SK-N-SH (cell line): ENCODE results near the gene CCDC15. TPM values are rescaled to one million over a fixed set of nuclear protein-coding genes. Genes with fewer than 3 reads are reported as not detected.

Source experiments
- CTCF ChIA-PET: fragments of 300-600, 350-600 bp; formaldehyde crosslinking; extraction: SDS; loops from one replicate; lab custom pipeline; 2021; lab: Yijun Ruan, JAX
- POLR2A ChIA-PET: fragments of 350-600 bp; sonication (Branson Sonifier 250); formaldehyde crosslinking; extraction: SDS; loops from one replicate; lab custom pipeline; 2020; ENCODE audit warnings: antibody characterized with exemption, inconsistent platforms; lab: Yijun Ruan, JAX
- DNase-seq: peaks from one replicate; pipeline ENCODE4 v3.0.0; 2012
- H2AFZ ChIP-seq: fragments of 200-600 bp; sonication (generic); 2 replicates; pipeline ENCODE4 v1.8.1; 2016; ENCODE audit warnings: antibody characterized with exemption, mild to moderate bottlenecking, low read depth
- H3F3A ChIP-seq: fragments of 200-600 bp; sonication (generic); replicated peaks from 2 replicates; pipeline ENCODE3; 2016; ENCODE audit warnings: antibody characterized with exemption, mild to moderate bottlenecking; ENCODE audit not compliant: insufficient read depth
- H3K27ac ChIP-seq, 2 experiments: fragments of 200-500 bp in 1 of 2; fragments of 200-600 bp in 1 of 2; sonication (Bioruptor generic) in 1 of 2; sonication (generic), shearing (Covaris generic) in 1 of 2; 2 replicates each; pipeline versions ENCODE4 v1.5.1 to v1.6.1; 2014 to 2016; ENCODE audit warnings: low read depth in 2 of 2, inconsistent platforms in 1 of 2, low read length in 1 of 2, mild to moderate bottlenecking in 1 of 2, mixed read lengths in 1 of 2
- H3K27me3 ChIP-seq: fragments of 200-600 bp; sonication (generic), shearing (Covaris generic); 2 replicates; pipeline ENCODE4 v1.6.1; 2016; ENCODE audit warnings: mixed run types; ENCODE audit not compliant: insufficient read depth
- H3K36me3 ChIP-seq, 2 experiments: fragments of 200-500 bp in 1 of 2; fragments of 200-600 bp in 1 of 2; sonication (Bioruptor generic) in 1 of 2; sonication (generic) in 1 of 2; replicated peaks in 1 of 2; 2 replicates each; pipeline versions ENCODE3 to v1.5.1; 2014 to 2016; ENCODE audit warnings: low read length in 1 of 2, mild to moderate bottlenecking in 1 of 2; ENCODE audit not compliant: insufficient read depth in 2 of 2, control insufficient read depth in 1 of 2
- H3K4me1 ChIP-seq, 2 experiments: fragments of 200-500 bp in 1 of 2; fragments of 200-600 bp in 1 of 2; sonication (Bioruptor generic) in 1 of 2; sonication (generic), shearing (Covaris generic) in 1 of 2; 2 replicates each; pipeline versions ENCODE4 v1.5.1 to v1.6.1; 2014 to 2016; ENCODE audit warnings: low read depth in 1 of 2, low read length in 1 of 2, mixed run types in 1 of 2; ENCODE audit not compliant: insufficient read depth in 2 of 2, control insufficient read depth in 1 of 2
- H3K4me2 ChIP-seq: fragments of 200-600 bp; sonication (generic), shearing (Covaris generic); 2 replicates; pipeline ENCODE4 v1.6.1; 2017; ENCODE audit warnings: mixed run types
- H3K4me3 ChIP-seq, 2 experiments: fragments of 200-500 bp in 1 of 2; fragments of 200-600 bp in 1 of 2; sonication (Bioruptor generic) in 1 of 2; sonication (generic), shearing (Covaris generic) in 1 of 2; 2 replicates each; pipeline versions ENCODE4 v1.5.1 to v1.8.1; 2014 to 2016; ENCODE audit warnings: low read depth in 2 of 2, inconsistent platforms in 1 of 2, low read length in 1 of 2, mild to moderate bottlenecking in 1 of 2, mixed read lengths in 1 of 2, moderate library complexity in 1 of 2
- H3K79me2 ChIP-seq: fragments of 200-600 bp; sonication (generic); 2 replicates; pipeline ENCODE4 v1.8.1; 2017; ENCODE audit warnings: mild to moderate bottlenecking; ENCODE audit not compliant: insufficient read depth
- H3K9ac ChIP-seq: fragments of 200-600 bp; sonication (generic); 2 replicates; pipeline ENCODE4 v1.6.1; 2017; ENCODE audit warnings: mixed run types
- H3K9me2 ChIP-seq: fragments of 200-600 bp; sonication (generic); 2 replicates; pipeline ENCODE4 v1.6.1; 2017; ENCODE audit warnings: mixed run types
- H3K9me3 ChIP-seq: fragments of 200-600 bp; sonication (generic); 2 replicates; pipeline ENCODE4 v1.6.1; 2017; ENCODE audit warnings: mixed run types, mild to moderate bottlenecking, moderate library complexity
- H4K20me1 ChIP-seq: fragments of 200-600 bp; sonication (generic); 2 replicates; pipeline ENCODE4 v1.6.1; 2017; ENCODE audit warnings: mild to moderate bottlenecking, mixed run types; ENCODE audit not compliant: insufficient read depth
- EP300 ChIP-seq, 2 experiments: IDR thresholded peaks; 2 replicates each; pipeline versions ENCODE4 v1.4.0 to v1.6.1; 2012; ENCODE audit warnings: borderline replicate concordance in 1 of 2, low read depth in 1 of 2, low read length in 1 of 2
- FOXJ3 ChIP-seq: sonication (generic); formaldehyde crosslinking; IDR thresholded peaks from 2 replicates; pipeline ENCODE4 v1.5.1; 2020; ENCODE audit warnings: mild to moderate bottlenecking, missing genetic modification reagents
- JUND ChIP-seq: IDR thresholded peaks from 2 replicates; pipeline ENCODE4 v1.4.0; 2012
- MXI1 ChIP-seq: IDR thresholded peaks from 2 replicates; pipeline ENCODE4 v1.6.1; 2012; ENCODE audit warnings: mild to moderate bottlenecking, low read depth, low read length, improper control_type of control experiment
- RAD21 ChIP-seq: IDR thresholded peaks from 2 replicates; pipeline ENCODE4 v1.6.1; 2012; ENCODE audit warnings: mild to moderate bottlenecking, low read length
- YY1 ChIP-seq: IDR thresholded peaks from 2 replicates; pipeline ENCODE4 v1.4.0; 2012; ENCODE audit warnings: low read depth, mild to moderate bottlenecking
- WGBS: methylation state at CpG from one replicate; pipeline ENCODE4 v1.1.6; 2017; ENCODE audit warnings: low lambda C conversion rate; 5-methylcytosine and 5-hydroxymethylcytosine counted together
- polyA plus RNA-seq, 3 experiments: library from polyadenylated mRNA; depleted of rRNA; stranded (reverse); fragments of >200 nt; gene quantifications; 2 replicates each; pipeline ENCODE4 v1.2.3, GENCODE V29; 2012
- TF ChIP-seq, protein P1 (sequence below): IDR thresholded peaks from 2 replicates; pipeline ENCODE4 v1.4.0; 2012; ENCODE audit warnings: low read depth, borderline replicate concordance
- TF ChIP-seq, protein P2 (sequence below): fragments of 200-600 bp; sonication (generic); IDR thresholded peaks from 2 replicates; pipeline ENCODE4 v1.6.1; 2017; ENCODE audit warnings: antibody characterized with exemption, mild to moderate bottlenecking, moderate library complexity
- TF ChIP-seq, protein P3 (sequence below): IDR thresholded peaks from 2 replicates; pipeline ENCODE4 v1.4.0; 2012; ENCODE audit warnings: low read depth, borderline replicate concordance
- TF ChIP-seq, protein P4 (sequence below): fragments of 150-350 bp; IDR thresholded peaks from 2 replicates; pipeline ENCODE4 v1.6.1; 2017; ENCODE audit warnings: antibody characterized with exemption, low read length, low read depth, borderline replicate concordance

CCDC15 gene
- polyA plus RNA-seq, 1 of the 3 experiments (the other 2 are of a cell fraction), result 0.69 TPM

DNA sequence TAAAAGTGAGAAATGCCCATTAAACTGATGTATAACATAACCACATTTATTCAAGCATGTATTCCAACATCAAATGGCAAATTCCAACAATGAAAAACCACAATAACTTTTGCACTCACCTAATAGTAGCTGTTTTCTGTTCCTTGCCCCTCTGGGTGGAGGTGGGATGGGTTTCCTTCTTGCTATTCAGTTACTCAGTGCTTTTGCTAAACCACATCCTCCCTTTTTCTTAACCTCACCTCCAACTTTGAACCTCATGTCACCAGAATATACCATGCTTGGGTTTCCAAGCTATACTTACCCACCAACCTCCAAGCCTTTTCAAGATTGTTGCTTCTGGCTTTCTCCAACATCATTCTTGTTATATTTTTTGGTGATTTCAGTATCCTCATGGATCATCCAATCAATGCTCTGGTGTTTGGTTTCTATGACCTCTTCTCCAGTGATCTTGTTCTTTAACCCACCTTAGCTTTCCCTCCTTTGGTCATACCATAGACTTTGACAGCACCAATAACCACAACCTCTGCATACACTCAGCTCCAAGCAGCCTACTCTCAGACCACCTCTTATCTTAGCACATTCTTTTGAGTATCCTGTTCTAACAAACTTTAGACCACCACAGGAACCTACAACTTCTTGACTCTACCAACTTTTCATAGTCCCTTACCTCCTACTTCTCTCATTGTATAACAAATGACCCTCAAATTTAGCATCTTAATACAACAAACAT lies 3.2 kb upstream of the CCDC15 start (continued):
- TF ChIP-seq, protein P1, sequence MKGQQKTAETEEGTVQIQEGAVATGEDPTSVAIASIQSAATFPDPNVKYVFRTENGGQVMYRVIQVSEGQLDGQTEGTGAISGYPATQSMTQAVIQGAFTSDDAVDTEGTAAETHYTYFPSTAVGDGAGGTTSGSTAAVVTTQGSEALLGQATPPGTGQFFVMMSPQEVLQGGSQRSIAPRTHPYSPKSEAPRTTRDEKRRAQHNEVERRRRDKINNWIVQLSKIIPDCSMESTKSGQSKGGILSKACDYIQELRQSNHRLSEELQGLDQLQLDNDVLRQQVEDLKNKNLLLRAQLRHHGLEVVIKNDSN, result no peak
- TF ChIP-seq FOXJ3, result no peak
- TF ChIP-seq JUND, result no peak
- TF ChIP-seq EP300 (IDR thresholded peaks at IDR 0.05; ENCODE audit: borderline replicate concordance in 1 of 2, low read depth in 1 of 2, low read length in 1 of 2), result no peak
- TF ChIP-seq, protein P2, sequence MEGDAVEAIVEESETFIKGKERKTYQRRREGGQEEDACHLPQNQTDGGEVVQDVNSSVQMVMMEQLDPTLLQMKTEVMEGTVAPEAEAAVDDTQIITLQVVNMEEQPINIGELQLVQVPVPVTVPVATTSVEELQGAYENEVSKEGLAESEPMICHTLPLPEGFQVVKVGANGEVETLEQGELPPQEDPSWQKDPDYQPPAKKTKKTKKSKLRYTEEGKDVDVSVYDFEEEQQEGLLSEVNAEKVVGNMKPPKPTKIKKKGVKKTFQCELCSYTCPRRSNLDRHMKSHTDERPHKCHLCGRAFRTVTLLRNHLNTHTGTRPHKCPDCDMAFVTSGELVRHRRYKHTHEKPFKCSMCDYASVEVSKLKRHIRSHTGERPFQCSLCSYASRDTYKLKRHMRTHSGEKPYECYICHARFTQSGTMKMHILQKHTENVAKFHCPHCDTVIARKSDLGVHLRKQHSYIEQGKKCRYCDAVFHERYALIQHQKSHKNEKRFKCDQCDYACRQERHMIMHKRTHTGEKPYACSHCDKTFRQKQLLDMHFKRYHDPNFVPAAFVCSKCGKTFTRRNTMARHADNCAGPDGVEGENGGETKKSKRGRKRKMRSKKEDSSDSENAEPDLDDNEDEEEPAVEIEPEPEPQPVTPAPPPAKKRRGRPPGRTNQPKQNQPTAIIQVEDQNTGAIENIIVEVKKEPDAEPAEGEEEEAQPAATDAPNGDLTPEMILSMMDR, result no peak
- TF ChIP-seq, all 33 proteins: peak for 0

DNA sequence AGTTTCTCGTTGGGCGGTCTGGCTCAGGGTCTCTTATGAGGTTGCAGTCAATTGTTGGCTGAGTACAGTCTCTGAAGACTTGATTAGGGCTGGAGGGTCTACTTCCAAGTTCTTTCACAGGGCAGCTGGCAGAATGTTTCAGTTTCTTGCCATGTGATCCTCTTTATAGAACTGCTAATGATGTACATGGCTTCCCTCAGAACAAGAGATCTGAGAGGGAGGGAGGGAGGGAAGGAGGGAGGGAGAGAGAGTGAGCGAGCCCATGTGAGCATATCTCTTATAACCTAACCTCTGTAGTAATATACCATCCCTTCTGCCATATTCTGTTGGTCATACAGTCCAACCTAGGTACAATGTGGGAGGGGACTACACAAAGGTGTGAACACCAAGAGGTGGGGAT lies 2.7 kb upstream of the CCDC15 start:
- no peak overlapping the region for H3K4me2 ChIP-seq
- H4K20me1 ChIP-seq, result no peaks in the 10 kb centered on the region
- H3K4me3 ChIP-seq, result no peak overlapping the region
- no peak for DNase-seq
- TF ChIP-seq MXI1 (no peak), RAD21 (no peak), YY1 (no peak)
- TF ChIP-seq, protein P3, sequence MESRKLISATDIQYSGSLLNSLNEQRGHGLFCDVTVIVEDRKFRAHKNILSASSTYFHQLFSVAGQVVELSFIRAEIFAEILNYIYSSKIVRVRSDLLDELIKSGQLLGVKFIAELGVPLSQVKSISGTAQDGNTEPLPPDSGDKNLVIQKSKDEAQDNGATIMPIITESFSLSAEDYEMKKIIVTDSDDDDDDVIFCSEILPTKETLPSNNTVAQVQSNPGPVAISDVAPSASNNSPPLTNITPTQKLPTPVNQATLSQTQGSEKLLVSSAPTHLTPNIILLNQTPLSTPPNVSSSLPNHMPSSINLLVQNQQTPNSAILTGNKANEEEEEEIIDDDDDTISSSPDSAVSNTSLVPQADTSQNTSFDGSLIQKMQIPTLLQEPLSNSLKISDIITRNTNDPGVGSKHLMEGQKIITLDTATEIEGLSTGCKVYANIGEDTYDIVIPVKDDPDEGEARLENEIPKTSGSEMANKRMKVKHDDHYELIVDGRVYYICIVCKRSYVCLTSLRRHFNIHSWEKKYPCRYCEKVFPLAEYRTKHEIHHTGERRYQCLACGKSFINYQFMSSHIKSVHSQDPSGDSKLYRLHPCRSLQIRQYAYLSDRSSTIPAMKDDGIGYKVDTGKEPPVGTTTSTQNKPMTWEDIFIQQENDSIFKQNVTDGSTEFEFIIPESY, result no peak
- TF ChIP-seq, protein P4, sequence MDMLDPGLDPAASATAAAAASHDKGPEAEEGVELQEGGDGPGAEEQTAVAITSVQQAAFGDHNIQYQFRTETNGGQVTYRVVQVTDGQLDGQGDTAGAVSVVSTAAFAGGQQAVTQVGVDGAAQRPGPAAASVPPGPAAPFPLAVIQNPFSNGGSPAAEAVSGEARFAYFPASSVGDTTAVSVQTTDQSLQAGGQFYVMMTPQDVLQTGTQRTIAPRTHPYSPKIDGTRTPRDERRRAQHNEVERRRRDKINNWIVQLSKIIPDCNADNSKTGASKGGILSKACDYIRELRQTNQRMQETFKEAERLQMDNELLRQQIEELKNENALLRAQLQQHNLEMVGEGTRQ, result no peak
- no peaks in the 10 kb centered on the region for H3K27me3 ChIP-seq
- CTCF ChIA-PET, result interaction anchor here (1.2 kb wide), 1 partner anchor 75 kb away, joined by 3 read pairs; no protein-coding TSS in a partner anchor
- no peaks in the 10 kb centered on the region for H3K9me2 ChIP-seq
- POLR2A ChIA-PET, result no interaction called here
- no peaks in the 10 kb centered on the region for H3F3A ChIP-seq
- no peak overlapping the region for H2AFZ ChIP-seq
- H3K79me2 ChIP-seq, result peaks cover 5% of the 10 kb centered on the region; the same call in 1 of the 2 replicates
- 0 out of 2 replicates have a peak, but pooled peaks cover 4% of the 10 kb centered on the region for H3K9me3 ChIP-seq
- WGBS, result 72% methylated on average over 3 of the region's 3 CpGs
- no peak overlapping the region for H3K27ac ChIP-seq
- H3K9ac ChIP-seq, result no peak overlapping the region
- peaks cover 6 to 7% of the 10 kb centered on the region in 2 experiments; a peak in 3 of 4 replicates for H3K4me1 ChIP-seq
- H3K36me3 ChIP-seq, result no peaks in the 10 kb centered on the region
